HepG2 (cell line): ENCODE data around the gene SLC25A10. TPM values are rescaled to one million over a fixed set of nuclear protein-coding genes. Genes with fewer than 3 reads are reported as not detected.

Source experiments
- AGO1 ChIP-seq: fragments of 200-400 bp; formaldehyde crosslinking; IDR thresholded peaks from 2 replicates; pipeline ENCODE4 v1.6.1; 2017; ENCODE audit warnings: mild to moderate bottlenecking, low read depth, low read length, moderate library complexity; ENCODE audit not compliant: poor library complexity, severe bottlenecking
- ELF1 ChIP-seq: sonication (generic); formaldehyde crosslinking; IDR thresholded peaks from 2 replicates; pipeline ENCODE4 v1.4.0; 2020; ENCODE audit warnings: missing genetic modification reagents
- FOSL2 ChIP-seq: sonication (generic); formaldehyde crosslinking; IDR thresholded peaks from 2 replicates; pipeline ENCODE4 v1.4.0; 2020; ENCODE audit warnings: missing genetic modification reagents
- GABPB1 ChIP-seq: IDR thresholded peaks from 2 replicates; pipeline ENCODE4 v1.6.1; 2016; ENCODE audit warnings: mild to moderate bottlenecking, missing genetic modification reagents, moderate library complexity, missing compliant biosample characterization
- JUNB ChIP-seq: sonication (generic); formaldehyde crosslinking; IDR thresholded peaks from 2 replicates; pipeline ENCODE4 v1.8.0; 2022; ENCODE audit warnings: missing genetic modification reagents, mild to moderate bottlenecking, borderline replicate concordance
- KAT7 ChIP-seq: IDR thresholded peaks from 2 replicates; pipeline ENCODE4 v1.6.1; 2018; ENCODE audit warnings: borderline replicate concordance, missing compliant biosample characterization
- MAFK ChIP-seq, 2 experiments: IDR thresholded peaks in 1 of 2; conservative IDR thresholded peaks in 1 of 2; 2 replicates each; pipeline ENCODE4 v1.6.1; 2011; ENCODE audit warnings: improper control_type of control experiment in 2 of 2, low read length in 2 of 2
- MTA3 ChIP-seq: sonication (generic); formaldehyde crosslinking; IDR thresholded peaks from 2 replicates; pipeline ENCODE4 v1.4.0; 2020; ENCODE audit warnings: missing genetic modification reagents
- RORA ChIP-seq: sonication (generic); formaldehyde crosslinking; IDR thresholded peaks from 2 replicates; pipeline ENCODE4 v1.5.0; 2020; ENCODE audit warnings: mild to moderate bottlenecking, missing genetic modification reagents, moderate library complexity
- TAF1 ChIP-seq: sonication (generic); formaldehyde crosslinking; IDR thresholded peaks from 2 replicates; pipeline ENCODE4 v1.4.0; 2020; ENCODE audit warnings: missing genetic modification reagents
- TOE1 ChIP-seq: sonication (generic); formaldehyde crosslinking; IDR thresholded peaks from 2 replicates; pipeline ENCODE4 v1.4.0; 2020; ENCODE audit warnings: mild to moderate bottlenecking, missing genetic modification reagents
- ZMAT3 ChIP-seq: sonication (generic); formaldehyde crosslinking; conservative IDR thresholded peaks from 2 replicates; pipeline ENCODE4 v1.7.0; 2021; ENCODE audit warnings: missing genetic modification reagents
- ZNF160 ChIP-seq: sonication (generic); formaldehyde crosslinking; IDR thresholded peaks from 2 replicates; pipeline ENCODE4 v1.8.0; 2022; ENCODE audit warnings: mild to moderate bottlenecking, inconsistent platforms, missing genetic modification reagents
- ZNF234 ChIP-seq: sonication (generic); formaldehyde crosslinking; conservative IDR thresholded peaks from 2 replicates; pipeline ENCODE4 v1.5.1; 2020; ENCODE audit warnings: mild to moderate bottlenecking, missing genetic modification reagents
- ZNF292 ChIP-seq: sonication (generic); formaldehyde crosslinking; IDR thresholded peaks from 2 replicates; pipeline ENCODE4 v1.8.1; 2022; ENCODE audit warnings: mild to moderate bottlenecking, low read depth, missing genetic modification reagents, borderline replicate concordance
- ZNF44 ChIP-seq: sonication (generic); formaldehyde crosslinking; IDR thresholded peaks from 2 replicates; pipeline ENCODE4 v1.5.1; 2020; ENCODE audit warnings: mild to moderate bottlenecking, missing genetic modification reagents
- ZNF629 ChIP-seq: sonication (generic); formaldehyde crosslinking; conservative IDR thresholded peaks from 2 replicates; pipeline ENCODE4 v1.5.0; 2020; ENCODE audit warnings: missing genetic modification reagents
- ZNF782 ChIP-seq: sonication (generic); formaldehyde crosslinking; IDR thresholded peaks from 2 replicates; pipeline ENCODE4 v1.4.0; 2020; ENCODE audit warnings: missing genetic modification reagents, mild to moderate bottlenecking, borderline replicate concordance
- polyA plus RNA-seq, 8 experiments: library from polyadenylated mRNA; depleted of rRNA in 3 of 8; stranded (reverse) in 7 of 8; unstranded in 1 of 8; fragments of >200 nt; fragmentation: Illumina TruSeq in 4 of 8; extraction: Trizol in 4 of 8; gene quantifications; 2 replicates each; pipeline versions ENCODE4 v1.2.1 to v1.2.3, GENCODE V29; 2011 to 2016; ENCODE audit warnings: low read depth in 4 of 8, missing spikeins in 1 of 8, mixed read lengths in 1 of 8; ENCODE audit not compliant: insufficient read depth in 1 of 8
- total RNA-seq, 5 experiments: library from RNA; depleted of rRNA; stranded (reverse); fragments of >200 nt; fragmentation: Illumina TruSeq; extraction: Trizol; gene quantifications; 2 replicates each; pipeline ENCODE4 v1.2.3, GENCODE V29; 2016; ENCODE audit warnings: low read depth in 1 of 5
- TF ChIP-seq, protein P1 (sequence below): sonication (generic); formaldehyde crosslinking; IDR thresholded peaks from 2 replicates; pipeline ENCODE4 v1.8.1; 2022; ENCODE audit warnings: low read depth, mild to moderate bottlenecking, missing genetic modification reagents
- TF ChIP-seq, protein P2 (sequence below): sonication (generic); formaldehyde crosslinking; IDR thresholded peaks from 2 replicates; pipeline ENCODE4 v1.4.0; 2020; ENCODE audit warnings: low read depth, missing genetic modification reagents
- TF ChIP-seq, protein P3 (sequence below): sonication (generic); formaldehyde crosslinking; IDR thresholded peaks from 2 replicates; pipeline ENCODE4 v1.8.0; 2022; ENCODE audit warnings: low read depth, missing genetic modification reagents

The SLC25A10 gene
- total and polyA plus RNA-seq, 2 of the 13 experiments (the other 11 are each of a cell fraction or from before 2014, with no cell fraction given), result 46.5 to 140 TPM

DNA sequence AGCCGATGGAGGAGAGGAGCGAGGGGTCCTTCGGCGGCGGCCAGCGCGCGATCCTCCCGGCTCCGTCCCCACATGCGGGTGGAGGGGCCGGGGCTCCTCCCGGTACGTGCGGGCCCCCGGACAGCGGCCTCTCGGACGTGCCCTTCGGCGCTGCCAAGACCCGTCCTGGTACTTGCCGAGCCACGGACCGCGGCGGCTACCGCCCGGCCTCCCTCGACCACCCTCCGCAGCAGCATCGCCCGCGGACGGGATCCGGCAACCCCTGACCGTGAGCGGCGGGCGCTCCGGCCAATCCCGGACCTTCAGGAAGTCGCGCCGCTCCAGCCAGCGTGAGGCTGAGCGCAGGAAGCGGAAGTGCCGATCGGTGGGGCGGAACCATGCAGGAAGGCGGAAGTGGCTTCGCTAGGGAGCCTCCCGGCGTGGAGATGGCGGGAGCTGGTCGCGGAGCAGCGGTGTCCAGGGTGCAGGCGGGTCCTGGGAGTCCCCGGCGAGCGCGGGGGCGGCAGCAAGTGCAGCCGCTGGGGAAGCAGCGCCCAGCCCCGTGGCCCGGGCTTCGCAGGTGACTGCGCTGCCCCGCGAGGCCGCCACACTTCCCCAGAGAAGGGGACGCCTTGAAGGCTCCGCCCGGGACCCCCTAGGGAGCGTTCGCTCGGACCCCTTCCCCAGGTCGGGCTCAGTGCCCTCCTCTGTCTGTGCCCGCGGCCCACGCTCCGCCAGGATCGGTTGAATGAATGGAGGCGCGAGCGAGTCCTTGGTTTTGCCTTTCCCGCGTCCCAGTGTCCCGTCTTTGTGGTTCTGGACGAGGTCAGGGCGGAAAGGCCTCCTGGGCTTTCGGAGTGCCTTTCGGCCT lies 45.5 kb upstream of the SLC25A10 start, which contains the start of the genes CCDC137 and OXLD1 (continued):
- no peak for TF ChIP-seq MAFK (conservative IDR thresholded peaks at IDR 0.05 in 1 of 2, IDR thresholded peaks at IDR 0.05 in 1 of 2; ENCODE audit: low read length in 2 of 2)
- TF ChIP-seq, protein P1, sequence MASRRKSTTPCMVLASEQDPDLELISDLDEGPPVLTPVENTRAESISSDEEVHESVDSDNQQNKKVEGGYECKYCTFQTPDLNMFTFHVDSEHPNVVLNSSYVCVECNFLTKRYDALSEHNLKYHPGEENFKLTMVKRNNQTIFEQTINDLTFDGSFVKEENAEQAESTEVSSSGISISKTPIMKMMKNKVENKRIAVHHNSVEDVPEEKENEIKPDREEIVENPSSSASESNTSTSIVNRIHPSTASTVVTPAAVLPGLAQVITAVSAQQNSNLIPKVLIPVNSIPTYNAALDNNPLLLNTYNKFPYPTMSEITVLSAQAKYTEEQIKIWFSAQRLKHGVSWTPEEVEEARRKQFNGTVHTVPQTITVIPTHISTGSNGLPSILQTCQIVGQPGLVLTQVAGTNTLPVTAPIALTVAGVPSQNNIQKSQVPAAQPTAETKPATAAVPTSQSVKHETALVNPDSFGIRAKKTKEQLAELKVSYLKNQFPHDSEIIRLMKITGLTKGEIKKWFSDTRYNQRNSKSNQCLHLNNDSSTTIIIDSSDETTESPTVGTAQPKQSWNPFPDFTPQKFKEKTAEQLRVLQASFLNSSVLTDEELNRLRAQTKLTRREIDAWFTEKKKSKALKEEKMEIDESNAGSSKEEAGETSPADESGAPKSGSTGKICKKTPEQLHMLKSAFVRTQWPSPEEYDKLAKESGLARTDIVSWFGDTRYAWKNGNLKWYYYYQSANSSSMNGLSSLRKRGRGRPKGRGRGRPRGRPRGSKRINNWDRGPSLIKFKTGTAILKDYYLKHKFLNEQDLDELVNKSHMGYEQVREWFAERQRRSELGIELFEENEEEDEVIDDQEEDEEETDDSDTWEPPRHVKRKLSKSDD (CRISPR knock-in tag), result peak; percentile 89
- peak; percentile 99 for TF ChIP-seq ELF1
- no peak; the same call in 1 of the 2 replicates for TF ChIP-seq JUNB (CRISPR knock-in tag)
- no peak; the same call in 1 of the 2 replicates for TF ChIP-seq ZNF160 (CRISPR knock-in tag)
- peak; percentile 59; the same call in 1 of the 2 replicates for TF ChIP-seq ZNF782
- peak; percentile 43; the same call in 1 of the 2 replicates for TF ChIP-seq KAT7 (CRISPR knock-in tag)
- peak; percentile 100 for TF ChIP-seq GABPB1 (CRISPR knock-in tag)
- peak; percentile 39; the same call in 1 of the 2 replicates for TF ChIP-seq FOSL2 (CRISPR knock-in tag)
- TF ChIP-seq ZNF292 (CRISPR knock-in tag), result no peak
- TF ChIP-seq MTA3 (CRISPR knock-in tag), result no peak
- TF ChIP-seq ZNF629 (CRISPR knock-in tag), result no peak
- TF ChIP-seq TOE1 (CRISPR knock-in tag), result no peak
- peak; percentile 99 for TF ChIP-seq TAF1 (CRISPR knock-in tag)
- TF ChIP-seq RORA (CRISPR knock-in tag), result no peak
- TF ChIP-seq, protein P2, sequence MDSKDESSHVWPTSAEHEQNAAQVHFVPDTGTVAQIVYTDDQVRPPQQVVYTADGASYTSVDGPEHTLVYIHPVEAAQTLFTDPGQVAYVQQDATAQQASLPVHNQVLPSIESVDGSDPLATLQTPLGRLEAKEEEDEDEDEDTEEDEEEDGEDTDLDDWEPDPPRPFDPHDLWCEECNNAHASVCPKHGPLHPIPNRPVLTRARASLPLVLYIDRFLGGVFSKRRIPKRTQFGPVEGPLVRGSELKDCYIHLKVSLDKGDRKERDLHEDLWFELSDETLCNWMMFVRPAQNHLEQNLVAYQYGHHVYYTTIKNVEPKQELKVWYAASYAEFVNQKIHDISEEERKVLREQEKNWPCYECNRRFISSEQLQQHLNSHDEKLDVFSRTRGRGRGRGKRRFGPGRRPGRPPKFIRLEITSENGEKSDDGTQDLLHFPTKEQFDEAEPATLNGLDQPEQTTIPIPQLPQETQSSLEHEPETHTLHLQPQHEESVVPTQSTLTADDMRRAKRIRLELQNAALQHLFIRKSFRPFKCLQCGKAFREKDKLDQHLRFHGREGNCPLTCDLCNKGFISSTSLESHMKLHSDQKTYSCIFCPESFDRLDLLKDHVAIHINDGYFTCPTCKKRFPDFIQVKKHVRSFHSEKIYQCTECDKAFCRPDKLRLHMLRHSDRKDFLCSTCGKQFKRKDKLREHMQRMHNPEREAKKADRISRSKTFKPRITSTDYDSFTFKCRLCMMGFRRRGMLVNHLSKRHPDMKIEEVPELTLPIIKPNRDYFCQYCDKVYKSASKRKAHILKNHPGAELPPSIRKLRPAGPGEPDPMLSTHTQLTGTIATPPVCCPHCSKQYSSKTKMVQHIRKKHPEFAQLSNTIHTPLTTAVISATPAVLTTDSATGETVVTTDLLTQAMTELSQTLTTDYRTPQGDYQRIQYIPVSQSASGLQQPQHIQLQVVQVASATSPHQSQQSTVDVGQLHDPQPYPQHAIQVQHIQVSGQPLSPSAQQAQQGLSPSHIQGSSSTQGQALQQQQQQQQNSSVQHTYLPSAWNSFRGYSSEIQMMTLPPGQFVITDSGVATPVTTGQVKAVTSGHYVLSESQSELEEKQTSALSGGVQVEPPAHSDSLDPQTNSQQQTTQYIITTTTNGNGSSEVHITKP, result no peak
- TF ChIP-seq, protein P3, sequence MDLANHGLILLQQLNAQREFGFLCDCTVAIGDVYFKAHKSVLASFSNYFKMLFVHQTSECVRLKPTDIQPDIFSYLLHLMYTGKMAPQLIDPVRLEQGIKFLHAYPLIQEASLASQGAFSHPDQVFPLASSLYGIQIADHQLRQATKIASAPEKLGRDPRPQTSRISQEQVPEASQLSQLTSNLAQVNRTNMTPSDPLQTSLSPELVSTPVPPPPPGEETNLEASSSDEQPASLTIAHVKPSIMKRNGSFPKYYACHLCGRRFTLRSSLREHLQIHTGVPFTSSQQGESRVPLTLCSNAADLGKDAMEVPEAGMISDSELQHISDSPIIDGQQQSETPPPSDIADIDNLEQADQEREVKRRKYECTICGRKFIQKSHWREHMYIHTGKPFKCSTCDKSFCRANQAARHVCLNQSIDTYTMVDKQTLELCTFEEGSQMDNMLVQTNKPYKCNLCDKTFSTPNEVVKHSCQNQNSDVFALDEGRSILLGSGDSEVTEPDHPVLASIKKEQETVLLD (CRISPR knock-in tag), result peak; percentile 67
- peak; percentile 50 for TF ChIP-seq AGO1
- peak; percentile 79; the same call in 1 of the 2 replicates for TF ChIP-seq ZNF234
- TF ChIP-seq ZMAT3 (CRISPR knock-in tag), result peak; percentile 17; the same call in 1 of the 2 replicates
- peak; percentile 77 for TF ChIP-seq ZNF44 (CRISPR knock-in tag)
